Neural cell (in vitro differentiated cells): ENCODE measurements around the gene ENGASE. TPM values are rescaled to one million over a fixed set of nuclear protein-coding genes. Genes with fewer than 3 reads are reported as not detected.

Experiments
- H2AFZ ChIP-seq: fragments of 200-600, 300-800 bp; sonication (generic), shearing (Covaris generic); 2 replicates; pipeline ENCODE4 v1.6.0; 2014; ENCODE audit warnings: low read depth, mild to moderate bottlenecking, antibody characterized with exemption, low read length, moderate library complexity
- H3F3A ChIP-seq: fragments of 200-600 bp; shearing (Covaris generic); 2 replicates; pipeline ENCODE4 v1.6.1; 2016; ENCODE audit warnings: mild to moderate bottlenecking, moderate library complexity, mixed read lengths, antibody characterized with exemption, low read length; ENCODE audit not compliant: insufficient read depth, poor library complexity, severe bottlenecking
- H3K27ac ChIP-seq: fragments of 200-600, 300-800 bp; sonication (generic), shearing (Covaris generic); 2 replicates; pipeline ENCODE4 v1.5.1; 2014; ENCODE audit warnings: mild to moderate bottlenecking, low read length, moderate library complexity
- H3K27me3 ChIP-seq: fragments of 300-800, 200-600 bp; sonication (generic), shearing (Covaris generic); 2 replicates; pipeline ENCODE4 v1.6.0; 2014; ENCODE audit warnings: mild to moderate bottlenecking, low read depth, low read length, moderate library complexity; ENCODE audit not compliant: insufficient read depth
- H3K36me3 ChIP-seq: fragments of 300-800, 200-600 bp; sonication (generic), shearing (Covaris generic); 2 replicates; pipeline ENCODE4 v1.5.1; 2014; ENCODE audit warnings: mild to moderate bottlenecking, antibody characterized with exemption, low read length, moderate library complexity; ENCODE audit not compliant: insufficient read depth
- H3K4me2 ChIP-seq: fragments of 300-800, 200-600 bp; sonication (generic), shearing (Covaris generic); 2 replicates; pipeline ENCODE4 v1.6.0; 2014; ENCODE audit warnings: mild to moderate bottlenecking, low read length
- H3K4me3 ChIP-seq: fragments of 300-800, 200-600 bp; sonication (generic), shearing (Covaris generic); 2 replicates; pipeline ENCODE4 v1.5.1; 2014; ENCODE audit warnings: mild to moderate bottlenecking, low read length, moderate library complexity
- H3K79me2 ChIP-seq: fragments of 200-600 bp; shearing (Covaris generic); replicated peaks from 2 replicates; pipeline ENCODE4 v1.6.0; 2014; ENCODE audit warnings: mild to moderate bottlenecking, low read length, moderate library complexity; ENCODE audit not compliant: insufficient read depth
- H3K9ac ChIP-seq: fragments of 300-800, 200-600 bp; sonication (generic), shearing (Covaris generic); 2 replicates; pipeline ENCODE4 v1.6.1; 2016; ENCODE audit warnings: mild to moderate bottlenecking, low read length, mixed read lengths
- H3K9me2 ChIP-seq: fragments of 200-600 bp; shearing (Covaris generic); 2 replicates; pipeline ENCODE4 v1.6.1; 2016; ENCODE audit warnings: mild to moderate bottlenecking, low read length, mixed read lengths; ENCODE audit not compliant: insufficient read depth
- H3K9me3 ChIP-seq: fragments of 200-600, 300-800 bp; sonication (generic), shearing (Covaris generic); 2 replicates; pipeline ENCODE4 v1.6.1; 2016; ENCODE audit warnings: mild to moderate bottlenecking, mixed run types, low read length, moderate library complexity, mixed read lengths
- H4K20me1 ChIP-seq: fragments of 200-600 bp; shearing (Covaris generic); 2 replicates; pipeline ENCODE4 v1.6.1; 2016; ENCODE audit warnings: mild to moderate bottlenecking, mixed run types; ENCODE audit not compliant: insufficient read depth
- EP300 ChIP-seq: fragments of 450-650 bp; conservative IDR thresholded peaks from 2 replicates; pipeline ENCODE4 v1.6.1; 2014; ENCODE audit warnings: antibody characterized with exemption, mild to moderate bottlenecking, moderate library complexity; ENCODE audit not compliant: poor library complexity, severe bottlenecking
- EZH2 ChIP-seq: fragments of 200-600, 300-800 bp; shearing (Covaris generic), sonication (generic); IDR thresholded peaks from 2 replicates; pipeline ENCODE4 v1.6.1; 2014; ENCODE audit warnings: antibody characterized with exemption, low read length, borderline replicate concordance, mild to moderate bottlenecking; ENCODE audit not compliant: insufficient read depth, poor library complexity, severe bottlenecking
- MXI1 ChIP-seq: fragments of 450-650 bp; conservative IDR thresholded peaks from 2 replicates; pipeline ENCODE4 v1.6.1; 2014; ENCODE audit warnings: antibody characterized with exemption, mild to moderate bottlenecking; ENCODE audit not compliant: poor library complexity, severe bottlenecking
- POLR2AphosphoS5 ChIP-seq: IDR thresholded peaks from 2 replicates; pipeline ENCODE4 v1.6.1; 2012
- RAD21 ChIP-seq: fragments of 450-650 bp; conservative IDR thresholded peaks from 2 replicates; pipeline ENCODE4 v1.6.1; 2014; ENCODE audit warnings: antibody characterized with exemption, mild to moderate bottlenecking, moderate library complexity
- SMC3 ChIP-seq: fragments of 450-650 bp; conservative IDR thresholded peaks from 2 replicates; pipeline ENCODE4 v1.6.1; 2014; ENCODE audit warnings: antibody characterized with exemption, mild to moderate bottlenecking, moderate library complexity; ENCODE audit not compliant: poor library complexity
- TAF1 ChIP-seq: IDR thresholded peaks from 2 replicates; pipeline ENCODE4 v1.6.1; 2012; ENCODE audit warnings: low read depth
- polyA plus RNA-seq: library from polyadenylated mRNA; depleted of rRNA; stranded (reverse); fragments of >200 nt; gene quantifications from 2 replicates; pipeline ENCODE4 v1.2.3, GENCODE V29; 2014
- TF ChIP-seq, protein P1 (sequence below): IDR thresholded peaks from 2 replicates; pipeline ENCODE4 v1.6.1; 2012; ENCODE audit warnings: borderline replicate concordance
- TF ChIP-seq, protein P2 (sequence below): fragments of 450-650 bp; IDR thresholded peaks from 2 replicates; pipeline ENCODE4 v1.5.1; 2014; ENCODE audit warnings: antibody characterized with exemption, mild to moderate bottlenecking, moderate library complexity; ENCODE audit not compliant: poor library complexity, severe bottlenecking

The ENGASE gene
- polyA plus RNA-seq, 1 donor from 2014 or later = 13.0 TPM

DNA sequence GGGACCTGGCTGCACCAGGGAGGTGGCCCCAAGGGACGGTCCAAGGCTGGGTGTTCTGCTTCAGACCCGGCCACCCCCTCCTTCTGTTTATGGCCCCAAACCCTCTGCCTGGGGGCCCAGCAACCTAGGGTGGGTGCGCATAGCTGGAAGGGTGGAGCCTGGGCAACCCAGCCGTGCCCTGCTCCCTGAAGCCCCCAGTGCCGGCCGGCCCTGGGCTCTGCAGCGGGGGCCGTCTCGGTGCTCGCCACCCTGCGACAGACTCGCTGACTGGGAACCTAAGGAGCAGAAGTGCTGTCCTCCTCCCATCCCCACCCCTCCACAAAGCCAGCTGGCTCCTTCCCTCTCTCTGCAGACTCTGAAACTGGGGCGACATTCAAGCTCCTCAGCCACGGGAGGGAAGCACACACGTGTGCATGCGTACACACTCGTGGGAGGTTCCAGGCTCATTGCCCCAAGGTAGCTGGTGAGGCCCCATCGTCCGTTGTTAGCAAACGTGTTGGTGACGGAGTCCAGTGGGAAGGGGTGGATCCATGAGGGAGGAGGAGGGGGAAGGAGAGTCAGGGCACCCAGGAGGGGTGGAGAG, 43.4 kb downstream of the ENGASE start:
- Histone ChIP-seq H4K20me1 (no peaks in the 10 kb centered on the region), H3K79me2 (no peaks in the 10 kb centered on the region), H3K9ac (no peak overlapping the region), H3F3A (no peaks in the 10 kb centered on the region), H3K36me3 (no peaks in the 10 kb centered on the region), H3K4me3 (no peak overlapping the region), H3K27ac (no peak overlapping the region), H2AFZ (no peak overlapping the region), H3K4me2 (no peak overlapping the region), H3K9me3 (no peaks in the 10 kb centered on the region), H3K27me3 (no peaks in the 10 kb centered on the region), H3K9me2 (no peaks in the 10 kb centered on the region)
- TF ChIP-seq, protein P1, sequence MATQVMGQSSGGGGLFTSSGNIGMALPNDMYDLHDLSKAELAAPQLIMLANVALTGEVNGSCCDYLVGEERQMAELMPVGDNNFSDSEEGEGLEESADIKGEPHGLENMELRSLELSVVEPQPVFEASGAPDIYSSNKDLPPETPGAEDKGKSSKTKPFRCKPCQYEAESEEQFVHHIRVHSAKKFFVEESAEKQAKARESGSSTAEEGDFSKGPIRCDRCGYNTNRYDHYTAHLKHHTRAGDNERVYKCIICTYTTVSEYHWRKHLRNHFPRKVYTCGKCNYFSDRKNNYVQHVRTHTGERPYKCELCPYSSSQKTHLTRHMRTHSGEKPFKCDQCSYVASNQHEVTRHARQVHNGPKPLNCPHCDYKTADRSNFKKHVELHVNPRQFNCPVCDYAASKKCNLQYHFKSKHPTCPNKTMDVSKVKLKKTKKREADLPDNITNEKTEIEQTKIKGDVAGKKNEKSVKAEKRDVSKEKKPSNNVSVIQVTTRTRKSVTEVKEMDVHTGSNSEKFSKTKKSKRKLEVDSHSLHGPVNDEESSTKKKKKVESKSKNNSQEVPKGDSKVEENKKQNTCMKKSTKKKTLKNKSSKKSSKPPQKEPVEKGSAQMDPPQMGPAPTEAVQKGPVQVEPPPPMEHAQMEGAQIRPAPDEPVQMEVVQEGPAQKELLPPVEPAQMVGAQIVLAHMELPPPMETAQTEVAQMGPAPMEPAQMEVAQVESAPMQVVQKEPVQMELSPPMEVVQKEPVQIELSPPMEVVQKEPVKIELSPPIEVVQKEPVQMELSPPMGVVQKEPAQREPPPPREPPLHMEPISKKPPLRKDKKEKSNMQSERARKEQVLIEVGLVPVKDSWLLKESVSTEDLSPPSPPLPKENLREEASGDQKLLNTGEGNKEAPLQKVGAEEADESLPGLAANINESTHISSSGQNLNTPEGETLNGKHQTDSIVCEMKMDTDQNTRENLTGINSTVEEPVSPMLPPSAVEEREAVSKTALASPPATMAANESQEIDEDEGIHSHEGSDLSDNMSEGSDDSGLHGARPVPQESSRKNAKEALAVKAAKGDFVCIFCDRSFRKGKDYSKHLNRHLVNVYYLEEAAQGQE = no peak
- TF ChIP-seq EP300 (no peak), POLR2AphosphoS5 (no peak), RAD21 (no peak)
- TF ChIP-seq, protein P2, sequence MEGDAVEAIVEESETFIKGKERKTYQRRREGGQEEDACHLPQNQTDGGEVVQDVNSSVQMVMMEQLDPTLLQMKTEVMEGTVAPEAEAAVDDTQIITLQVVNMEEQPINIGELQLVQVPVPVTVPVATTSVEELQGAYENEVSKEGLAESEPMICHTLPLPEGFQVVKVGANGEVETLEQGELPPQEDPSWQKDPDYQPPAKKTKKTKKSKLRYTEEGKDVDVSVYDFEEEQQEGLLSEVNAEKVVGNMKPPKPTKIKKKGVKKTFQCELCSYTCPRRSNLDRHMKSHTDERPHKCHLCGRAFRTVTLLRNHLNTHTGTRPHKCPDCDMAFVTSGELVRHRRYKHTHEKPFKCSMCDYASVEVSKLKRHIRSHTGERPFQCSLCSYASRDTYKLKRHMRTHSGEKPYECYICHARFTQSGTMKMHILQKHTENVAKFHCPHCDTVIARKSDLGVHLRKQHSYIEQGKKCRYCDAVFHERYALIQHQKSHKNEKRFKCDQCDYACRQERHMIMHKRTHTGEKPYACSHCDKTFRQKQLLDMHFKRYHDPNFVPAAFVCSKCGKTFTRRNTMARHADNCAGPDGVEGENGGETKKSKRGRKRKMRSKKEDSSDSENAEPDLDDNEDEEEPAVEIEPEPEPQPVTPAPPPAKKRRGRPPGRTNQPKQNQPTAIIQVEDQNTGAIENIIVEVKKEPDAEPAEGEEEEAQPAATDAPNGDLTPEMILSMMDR = no peak

DNA sequence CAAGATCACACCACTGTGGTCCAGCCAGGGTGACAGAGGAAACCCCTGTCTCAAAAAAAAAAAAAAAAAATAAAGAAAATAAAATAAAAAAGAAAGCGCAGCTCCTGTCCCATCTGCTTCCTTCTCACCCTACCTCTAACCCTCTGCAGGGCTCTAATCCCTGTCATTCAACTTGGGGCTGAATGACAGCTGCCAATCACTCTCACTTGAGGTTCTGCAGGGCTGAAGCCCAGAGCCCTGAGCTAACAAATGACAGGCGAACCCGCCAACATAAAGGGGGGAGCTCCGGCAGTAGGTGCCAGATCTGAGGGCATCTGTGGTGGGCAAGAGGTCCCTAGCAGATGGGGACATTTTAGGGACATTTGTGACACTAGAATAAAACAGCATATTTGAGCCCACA, 44.3 kb downstream of the ENGASE start:
- no peaks in the 10 kb centered on the region for H3K79me2 ChIP-seq
- H3K9ac ChIP-seq = no peak overlapping the region
- H3K9me3 ChIP-seq = no peaks in the 10 kb centered on the region
- no peaks in the 10 kb centered on the region for H3K36me3 ChIP-seq
- H3K27ac ChIP-seq = no peak overlapping the region
- no peaks in the 10 kb centered on the region for H3F3A ChIP-seq
- TF ChIP-seq MXI1 = no peak
- TF ChIP-seq, protein P1 = no peak
- TF ChIP-seq EZH2 = no peak
- no peak for TF ChIP-seq EP300
- TF ChIP-seq, protein P2 = no peak
- TF ChIP-seq RAD21 = no peak
- TF ChIP-seq POLR2AphosphoS5 = no peak
- no peak for TF ChIP-seq SMC3
- no peak for TF ChIP-seq TAF1
- no peaks in the 10 kb centered on the region for H3K27me3 ChIP-seq
- H4K20me1 ChIP-seq = no peaks in the 10 kb centered on the region
- no peak overlapping the region for H2AFZ ChIP-seq
- H3K4me3 ChIP-seq = no peak overlapping the region
- no peaks in the 10 kb centered on the region for H3K9me2 ChIP-seq
- H3K4me2 ChIP-seq = no peak overlapping the region
